ENCODE measurements around the gene MICAL2.

Gene MICAL2

GRCh38 chr11:12291766-12292165 lies 181.4 kb downstream of the MICAL2 start:
- no peak for DNase-seq

GRCh38 chr11:12292766-12293165 lies 182.4 kb downstream of the MICAL2 start:
- no peak for DNase-seq

GRCh38 chr11:12293486-12293885 lies 183.1 kb downstream of the MICAL2 start:
- DNase-seq, result no peak

GRCh38 chr11:12294613-12295012 lies 184.2 kb downstream of the MICAL2 start:
- DNase-seq, result no peak

- DNase-seq, result no peak
Observed at GRCh38 chr11:12295943-12296342, 185.6 kb downstream of the MICAL2 start.

- DNase-seq, result no peak
Observed at GRCh38 chr11:12298610-12299009, 188.2 kb downstream of the MICAL2 start.

- DNase-seq, result no peak
Observed at GRCh38 chr11:12301379-12301778, 191.0 kb downstream of the MICAL2 start.

- DNase-seq, result no peak
Observed at GRCh38 chr11:12303421-12304149, 193.2 kb downstream of the MICAL2 start.

- no peak for DNase-seq
Observed at GRCh38 chr11:12306830-12307229, 196.4 kb downstream of the MICAL2 start.

- no peak for DNase-seq
Observed at GRCh38 chr11:12312132-12312531, 201.7 kb downstream of the MICAL2 start.

Measured in NCI-H2081 (cell line).